ENCODE measurements around the gene THEM4. TPM values are rescaled to one million over a fixed set of nuclear protein-coding genes. Genes with fewer than 3 reads are reported as not detected.
A peak's percentile ranks its signal among the peaks of the same experiment; 100 is the strongest.

THEM4 gene
- total RNA-seq, 3 donors from 2014 or later (not counting 1 experiment from before 2014, with no cell fraction given), result 11.9 to 16.2 (median 15.5) TPM

DNA sequence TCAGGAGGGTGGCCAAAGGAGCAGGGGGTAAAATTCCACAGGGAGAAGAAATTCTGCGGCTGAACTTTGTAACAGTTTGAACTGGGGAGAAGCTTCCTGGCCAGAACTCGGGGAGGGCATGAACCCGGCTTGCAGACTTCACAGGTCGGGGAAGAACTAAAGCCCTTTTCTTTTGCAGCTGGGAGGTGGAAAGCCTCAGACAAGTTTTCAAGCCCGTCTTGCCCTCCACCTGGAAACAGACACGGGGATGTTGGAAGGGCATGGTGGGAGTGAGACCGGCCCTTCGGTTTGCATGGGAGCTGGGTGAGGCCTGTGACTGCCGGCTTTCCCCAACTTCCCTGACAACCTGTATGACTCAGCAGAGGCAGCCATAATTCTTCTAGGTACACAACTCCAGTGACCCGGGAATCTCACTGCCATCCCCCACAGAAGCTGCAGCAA lies 11.3 kb downstream of the THEM4 start:
- Histone ChIP-seq H3K27me3 (ENCODE audit: control insufficient read depth, insufficient read depth, low read length) (no peaks in the 10 kb centered on the region), H3K27ac (ENCODE audit: low read length) (peak overlapping the region; percentile 50), H3K4me1 (ENCODE audit: control insufficient read depth, insufficient read depth, low read length) (peaks cover 19% of the 10 kb centered on the region), H3K36me3 (ENCODE audit: control insufficient read depth, insufficient read depth, low read length) (peaks cover 12% of the 10 kb centered on the region), H3K9me3 (ENCODE audit: control insufficient read depth, insufficient read depth, low read length) (peaks cover 3% of the 10 kb centered on the region), H3K4me3 (ENCODE audit: low read length) (no peak overlapping the region)
- WGBS (ENCODE audit: insufficient coverage), result 48% methylated on average over 10 of the region's 10 CpGs
- Mint-ChIP-seq H3K27ac (peak overlapping the region in 1 of 2 donors; percentile 84), H3K9me3 (peaks cover 6% of the 10 kb centered on the region in 2 donors), H3K4me3 (no peak overlapping the region), H3K27me3 (ENCODE audit: low read depth in 2 of 2) (no peaks in the 10 kb centered on the region), H3K36me3 (peaks cover 13% of the 10 kb centered on the region), H3K4me1 (peaks cover 21 to 42% of the 10 kb centered on the region in 2 donors)
- ATAC-seq (no peak), DNase-seq (peak in 1 of 2 donors; percentile 22)
- intact Hi-C loops (cut with micrococcal nuclease), result no loop called here
- TF ChIP-seq, protein P1, sequence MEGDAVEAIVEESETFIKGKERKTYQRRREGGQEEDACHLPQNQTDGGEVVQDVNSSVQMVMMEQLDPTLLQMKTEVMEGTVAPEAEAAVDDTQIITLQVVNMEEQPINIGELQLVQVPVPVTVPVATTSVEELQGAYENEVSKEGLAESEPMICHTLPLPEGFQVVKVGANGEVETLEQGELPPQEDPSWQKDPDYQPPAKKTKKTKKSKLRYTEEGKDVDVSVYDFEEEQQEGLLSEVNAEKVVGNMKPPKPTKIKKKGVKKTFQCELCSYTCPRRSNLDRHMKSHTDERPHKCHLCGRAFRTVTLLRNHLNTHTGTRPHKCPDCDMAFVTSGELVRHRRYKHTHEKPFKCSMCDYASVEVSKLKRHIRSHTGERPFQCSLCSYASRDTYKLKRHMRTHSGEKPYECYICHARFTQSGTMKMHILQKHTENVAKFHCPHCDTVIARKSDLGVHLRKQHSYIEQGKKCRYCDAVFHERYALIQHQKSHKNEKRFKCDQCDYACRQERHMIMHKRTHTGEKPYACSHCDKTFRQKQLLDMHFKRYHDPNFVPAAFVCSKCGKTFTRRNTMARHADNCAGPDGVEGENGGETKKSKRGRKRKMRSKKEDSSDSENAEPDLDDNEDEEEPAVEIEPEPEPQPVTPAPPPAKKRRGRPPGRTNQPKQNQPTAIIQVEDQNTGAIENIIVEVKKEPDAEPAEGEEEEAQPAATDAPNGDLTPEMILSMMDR (IDR thresholded peaks at IDR 0.05), result no peak

DNA sequence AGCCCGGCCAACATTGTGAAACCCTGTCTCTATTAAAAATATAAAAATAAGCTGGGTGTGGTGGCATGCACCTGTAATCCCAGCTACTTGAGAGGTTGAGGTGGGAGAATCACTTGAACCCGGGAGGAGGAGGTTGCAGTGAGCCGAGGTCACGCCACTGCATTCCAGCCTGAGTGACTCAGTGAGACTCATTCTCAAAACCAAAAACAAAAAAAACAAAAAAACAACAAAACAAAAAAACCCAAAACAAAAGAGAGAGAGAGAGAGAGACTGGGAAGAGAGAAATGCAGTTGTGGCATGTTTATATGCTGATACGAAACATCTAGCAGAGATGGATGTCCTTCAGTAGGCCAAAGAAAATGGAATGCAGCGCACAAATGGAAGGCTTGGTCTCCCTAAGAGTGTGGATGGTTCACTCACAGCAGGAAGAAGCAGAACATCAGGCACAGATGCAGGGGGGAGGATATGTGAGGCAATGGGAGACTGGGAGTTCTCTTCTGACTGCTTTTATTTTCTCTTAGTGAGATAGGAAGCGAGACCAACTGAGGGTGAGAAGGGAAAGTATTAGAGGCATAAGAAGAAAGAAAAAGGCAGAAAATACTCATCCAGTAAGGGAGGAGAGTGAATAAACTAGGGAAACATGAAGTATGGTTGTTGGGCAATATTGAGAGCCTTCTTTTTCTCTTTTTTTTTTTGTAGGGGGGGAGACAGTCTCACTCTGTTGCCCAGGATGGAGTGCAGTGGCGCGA lies 16.0 kb downstream of the THEM4 start:
- Mint-ChIP-seq H3K27me3 (ENCODE audit: low read depth in 2 of 2) (no peaks in the 10 kb centered on the region), H3K36me3 (peaks cover 13% of the 10 kb centered on the region), H3K4me3 (no peak overlapping the region), H3K9me3 (no peaks in the 10 kb centered on the region), H3K4me1 (peaks cover 16 to 43% of the 10 kb centered on the region in 2 donors), H3K27ac (no peak overlapping the region)
- H3K27ac ChIP-seq (ENCODE audit: low read length), result no peak overlapping the region
- no peak overlapping the region for H3K4me3 ChIP-seq (ENCODE audit: low read length)
- no peaks in the 10 kb centered on the region for H3K9me3 ChIP-seq (ENCODE audit: control insufficient read depth, insufficient read depth, low read length)
- intact Hi-C loops (cut with micrococcal nuclease), result no loop called here
- 98% methylated on average over 5 of the region's 9 CpGs for WGBS (ENCODE audit: insufficient coverage)
- H3K27me3 ChIP-seq (ENCODE audit: control insufficient read depth, insufficient read depth, low read length), result no peaks in the 10 kb centered on the region
- peaks cover 21% of the 10 kb centered on the region for H3K36me3 ChIP-seq (ENCODE audit: control insufficient read depth, insufficient read depth, low read length)
- peaks cover 12% of the 10 kb centered on the region for H3K4me1 ChIP-seq (ENCODE audit: control insufficient read depth, insufficient read depth, low read length)
- TF ChIP-seq, protein P1 (IDR thresholded peaks at IDR 0.05), result no peak
- DNase-seq (no peak), ATAC-seq (no peak)

DNA sequence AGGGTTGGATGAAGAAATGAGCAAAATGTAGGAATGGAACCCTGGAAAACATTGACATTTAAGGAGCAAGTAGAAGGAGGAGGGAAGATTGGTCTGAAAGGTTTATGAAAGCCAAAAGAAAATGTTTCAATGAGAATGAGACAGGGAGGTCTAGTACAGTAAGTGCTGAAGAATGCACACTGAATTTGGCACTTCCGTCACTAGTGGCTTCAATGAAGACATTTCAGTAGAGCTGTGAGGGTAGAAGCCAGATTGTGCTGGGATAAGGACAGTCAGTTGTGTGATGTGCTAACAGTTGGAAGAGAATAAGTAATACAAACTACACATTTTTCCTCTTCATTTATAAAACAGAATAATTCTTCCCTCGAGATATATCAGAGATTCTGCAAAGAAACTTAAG lies 17.1 kb downstream of the THEM4 start:
- TF ChIP-seq, protein P1 (IDR thresholded peaks at IDR 0.05), result no peak
- Histone ChIP-seq H3K36me3 (ENCODE audit: control insufficient read depth, insufficient read depth, low read length) (peaks cover 21% of the 10 kb centered on the region), H3K27me3 (ENCODE audit: control insufficient read depth, insufficient read depth, low read length) (no peaks in the 10 kb centered on the region), H3K4me1 (ENCODE audit: control insufficient read depth, insufficient read depth, low read length) (peaks cover under 1% of the 10 kb centered on the region), H3K27ac (ENCODE audit: low read length) (peak overlapping the region; percentile 32), H3K9me3 (ENCODE audit: control insufficient read depth, insufficient read depth, low read length) (no peaks in the 10 kb centered on the region), H3K4me3 (ENCODE audit: low read length) (no peak overlapping the region)
- DNase-seq (no peak), ATAC-seq (peak; percentile 60 to 89 (median 81))
- Mint-ChIP-seq H3K27ac (peak overlapping the region; percentile 70 to 87), H3K36me3 (peaks cover 13% of the 10 kb centered on the region), H3K4me3 (no peak overlapping the region), H3K9me3 (no peaks in the 10 kb centered on the region), H3K27me3 (ENCODE audit: low read depth in 2 of 2) (no peaks in the 10 kb centered on the region), H3K4me1 (peaks cover 16 to 33% of the 10 kb centered on the region in 2 donors)
- intact Hi-C loops (cut with micrococcal nuclease), result no loop called here
- WGBS (ENCODE audit: insufficient coverage), result 74% methylated on average over 1 of the region's 2 CpGs
